Fibroblast of lung (primary cell): ENCODE results near the gene FASTK.

ENCODE experiments used
- CTCF ChIP-seq, 2 donors: IDR thresholded peaks in 1 of 2; conservative IDR thresholded peaks in 1 of 2; 1 replicate in 1 of 2; 2 replicates in 1 of 2; pipeline ENCODE4 v1.5.1; 2011 to 2012; ENCODE audit warnings: low read length in 2 of 2, control low read depth in 1 of 2, inconsistent platforms in 1 of 2, low read depth in 1 of 2, mild to moderate bottlenecking in 1 of 2
- EZH2 ChIP-seq: IDR thresholded peaks from 2 replicates; pipeline ENCODE4 v1.5.1; 2012; ENCODE audit warnings: low read length, control low read depth, mild to moderate bottlenecking; ENCODE audit errors: missing control alignments

- no peak for TF ChIP-seq CTCF (conservative IDR thresholded peaks at IDR 0.05 in 1 of 2, IDR thresholded peaks at IDR 0.05 in 1 of 2; ENCODE audit: low read depth in 1 of 2, low read length in 2 of 2)
- TF ChIP-seq EZH2, result no peak
Measured at GRCh38 chr7:151070574-151070960, 10.0 kb downstream of the FASTK start.
